ENCODE measurements around the gene LACTBL1.
"Not testable (repeated sequence)": the region's sequence is repeated elsewhere in the genome, so short reads cannot be mapped to it uniquely, and the experiment has no call there.

LACTBL1 gene

GRCh38 chr1:22976127-22976460 lies 3.4 kb upstream of the LACTBL1 start:
- no peak for DNase-seq

- DNase-seq: no peak
Measured at GRCh38 chr1:22975694-22976093, 3.0 kb upstream of the LACTBL1 start.

- no peak for DNase-seq
Measured at GRCh38 chr1:22971611-22972405, 858 bp downstream of the LACTBL1 start.

- no peak for DNase-seq
Measured at GRCh38 chr1:22971161-22971560, 1.5 kb downstream of the LACTBL1 start.

GRCh38 chr1:22970096-22970495 lies 2.6 kb downstream of the LACTBL1 start:
- DNase-seq: no peak

GRCh38 chr1:22969304-22969709 lies 3.4 kb downstream of the LACTBL1 start:
- DNase-seq: no peak

- DNase-seq: no peak
Measured at GRCh38 chr1:22967833-22968232, 4.8 kb downstream of the LACTBL1 start.

GRCh38 chr1:22966309-22966708 lies 6.4 kb downstream of the LACTBL1 start:
- no peak for DNase-seq

- no peak for DNase-seq
Measured at GRCh38 chr1:22963044-22963677, 9.5 kb downstream of the LACTBL1 start.

- DNase-seq: no peak
Measured at GRCh38 chr1:22962558-22962957, 10.1 kb downstream of the LACTBL1 start.

- no peak for DNase-seq
Measured at GRCh38 chr1:22959545-22960360, 12.9 kb downstream of the LACTBL1 start.

- no peak for DNase-seq
Measured at GRCh38 chr1:22958556-22958955, 14.1 kb downstream of the LACTBL1 start.

- DNase-seq: no peak
Measured at GRCh38 chr1:22957066-22957465, 15.6 kb downstream of the LACTBL1 start.

- no peak for DNase-seq
Measured at GRCh38 chr1:22955146-22955545, 17.5 kb downstream of the LACTBL1 start.

GRCh38 chr1:22953740-22954141 lies 18.9 kb downstream of the LACTBL1 start:
- no peak for DNase-seq

GRCh38 chr1:22953057-22953739 lies 19.5 kb downstream of the LACTBL1 start:
- no peak for DNase-seq

GRCh38 chr1:22952694-22953056 lies 20.0 kb downstream of the LACTBL1 start:
- no peak for DNase-seq

GRCh38 chr1:22951796-22952195 lies 20.9 kb downstream of the LACTBL1 start:
- no peak for DNase-seq

- no peak for DNase-seq
Measured at GRCh38 chr1:22949822-22950331, 22.8 kb downstream of the LACTBL1 start.

GRCh38 chr1:22945171-22945570 lies 27.5 kb downstream of the LACTBL1 start:
- DNase-seq: not testable (repeated sequence)

- DNase-seq: no peak
Measured at GRCh38 chr1:22944346-22945055, 28.2 kb downstream of the LACTBL1 start.

- no peak for DNase-seq
Measured at GRCh38 chr1:22941257-22941656, 31.4 kb downstream of the LACTBL1 start.

All from activated CD4-positive, CD25-positive, alpha-beta regulatory T cell treated with anti-CD3 and anti-CD28 coated beads, Interleukin-2, amount 50 U/mL, for 72 hours (primary cell).